ENCODE data around the gene PSENEN. TPM values are rescaled to one million over a fixed set of nuclear protein-coding genes. Genes with fewer than 3 reads are reported as not detected.

PSENEN gene
- polyA plus RNA-seq, 5 donors = 45.5 to 72.8 (median 52.3) TPM

DNA sequence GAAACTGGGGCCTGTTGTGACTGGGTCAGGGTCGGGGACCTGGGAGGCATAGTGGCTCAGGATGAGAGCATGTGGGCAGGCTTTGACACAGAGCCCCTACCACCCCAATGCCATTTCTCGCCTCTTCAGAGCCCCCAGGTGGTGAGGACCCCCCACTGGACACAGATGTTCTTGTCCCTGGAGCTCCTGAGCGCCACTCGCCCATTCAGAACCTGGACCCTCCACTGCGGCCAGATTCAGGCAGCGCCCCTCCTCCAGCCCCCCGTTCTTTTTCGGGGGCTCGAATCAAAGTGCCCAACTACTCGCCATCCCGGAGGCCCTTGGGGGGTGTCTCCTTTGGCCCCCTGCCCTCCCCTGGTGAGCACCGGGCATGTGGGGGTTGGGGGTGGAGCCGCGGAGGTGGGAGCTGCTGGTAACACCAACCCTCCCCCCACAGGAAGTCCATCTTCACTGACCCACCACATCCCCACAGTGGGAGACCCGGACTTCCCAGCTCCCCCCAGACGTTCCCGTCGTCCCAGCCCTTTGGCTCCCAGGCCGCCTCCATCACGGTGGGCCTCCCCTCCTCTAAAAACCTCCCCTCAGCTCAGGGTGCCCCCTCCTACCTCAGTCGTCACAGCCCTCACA lies 13.6 kb upstream of the PSENEN start:
- no peak for DNase-seq

DNA sequence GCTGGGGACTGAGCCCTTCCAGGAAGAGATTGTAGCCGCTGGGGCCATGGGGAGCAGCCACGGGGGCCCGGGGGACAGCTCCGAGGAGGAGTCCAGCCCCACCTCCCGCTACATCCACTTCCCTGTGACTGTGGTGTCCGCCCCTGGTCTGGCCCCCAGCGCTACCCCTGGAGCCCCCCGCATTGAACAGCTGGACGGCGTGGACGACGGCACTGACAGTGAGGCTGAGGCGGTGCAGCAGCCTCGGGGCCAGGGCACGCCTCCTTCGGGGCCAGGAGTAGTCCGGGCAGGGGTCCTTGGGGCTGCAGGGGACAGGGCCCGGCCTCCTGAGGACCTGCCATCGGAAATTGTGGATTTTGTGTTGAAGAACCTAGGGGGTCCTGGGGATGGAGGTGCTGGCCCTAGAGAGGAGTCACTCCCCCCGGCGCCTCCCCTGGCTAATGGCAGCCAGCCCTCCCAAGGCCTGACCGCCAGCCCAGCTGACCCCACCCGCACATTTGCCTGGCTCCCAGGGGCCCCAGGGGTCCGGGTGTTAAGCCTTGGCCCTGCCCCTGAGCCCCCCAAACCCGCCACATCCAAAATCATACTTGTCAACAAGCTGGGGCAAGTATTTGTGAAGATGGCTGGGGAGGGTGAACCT lies 12.8 kb upstream of the PSENEN start:
- no peak for DNase-seq

DNA sequence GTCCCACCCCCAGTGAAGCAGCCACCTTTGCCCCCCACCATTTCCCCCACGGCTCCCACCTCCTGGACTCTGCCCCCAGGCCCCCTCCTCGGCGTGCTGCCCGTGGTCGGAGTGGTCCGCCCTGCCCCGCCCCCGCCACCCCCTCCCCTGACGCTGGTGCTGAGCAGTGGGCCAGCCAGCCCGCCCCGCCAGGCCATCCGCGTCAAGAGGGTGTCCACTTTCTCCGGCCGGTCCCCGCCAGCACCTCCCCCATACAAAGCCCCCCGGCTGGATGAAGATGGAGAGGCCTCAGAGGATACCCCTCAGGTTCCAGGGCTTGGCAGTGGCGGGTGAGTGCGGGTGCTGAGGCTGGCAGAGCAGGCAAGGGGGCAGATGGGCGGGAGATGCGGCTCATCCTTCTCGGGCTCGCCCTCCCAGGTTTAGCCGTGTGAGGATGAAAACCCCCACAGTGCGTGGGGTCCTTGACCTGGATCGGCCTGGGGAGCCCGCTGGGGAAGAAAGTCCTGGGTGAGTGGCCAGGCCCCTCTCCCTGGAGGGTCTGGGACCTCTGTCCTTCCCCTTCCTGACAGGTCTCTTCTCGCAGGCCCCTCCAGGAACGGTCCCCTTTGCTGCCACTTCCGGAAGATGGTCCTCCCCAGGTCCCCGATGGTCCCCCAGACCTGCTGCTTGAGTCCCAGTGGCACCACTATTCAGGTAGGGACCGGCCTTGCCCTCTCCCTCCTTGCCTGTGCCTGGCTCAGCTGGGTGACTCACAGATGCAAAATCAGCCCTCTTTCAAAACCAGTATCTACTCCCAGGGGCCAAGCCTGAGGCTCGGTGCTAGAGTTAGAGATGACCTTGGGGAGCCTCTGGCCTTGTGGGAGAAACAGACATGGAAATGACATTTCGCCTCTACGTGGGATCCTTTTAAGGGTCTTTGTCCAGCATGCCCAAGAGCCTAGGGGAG lies 12.0 kb upstream of the PSENEN start:
- DNase-seq = no peak

DNA sequence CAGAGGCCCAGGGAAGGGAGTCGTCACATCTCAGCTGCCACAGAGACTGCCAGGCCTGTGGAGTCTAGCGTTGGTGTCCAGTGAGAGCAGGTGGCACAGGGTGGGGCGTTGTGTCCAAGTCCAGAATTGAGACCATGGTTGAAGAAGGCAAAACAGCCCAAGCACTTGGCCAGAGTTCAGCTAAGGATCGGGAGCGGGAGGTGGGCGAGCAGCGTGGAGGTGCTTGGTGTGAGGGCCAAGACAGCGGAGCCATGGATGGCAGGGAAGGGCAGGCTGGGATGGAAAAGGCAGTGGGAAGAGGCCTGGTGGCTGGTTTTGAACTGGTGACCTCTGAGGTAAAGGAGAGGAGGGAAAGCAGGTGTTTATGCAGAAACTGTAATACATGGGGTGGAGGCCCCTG lies 11.2 kb upstream of the PSENEN start:
- no peak for DNase-seq

DNA sequence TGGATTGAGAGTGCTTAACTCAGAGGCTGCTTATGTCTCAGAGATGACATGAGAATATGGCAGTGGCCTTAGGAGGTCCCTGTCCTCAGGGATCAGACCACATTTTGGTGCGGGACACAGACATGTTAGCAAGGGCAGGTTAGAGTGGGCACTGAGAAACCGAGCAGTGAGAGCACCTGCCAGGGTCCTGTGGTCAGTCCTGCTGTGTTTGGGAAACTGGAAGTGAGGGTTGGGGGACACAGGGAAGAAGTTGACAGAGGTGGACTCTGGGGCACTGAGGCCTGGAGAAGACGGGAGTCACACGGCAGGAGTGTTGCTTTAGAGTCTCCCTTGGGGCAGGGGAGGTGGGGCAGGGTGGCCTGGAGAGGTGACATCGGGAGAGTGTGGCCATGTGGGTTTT lies 10.6 kb upstream of the PSENEN start:
- no peak for DNase-seq

DNA sequence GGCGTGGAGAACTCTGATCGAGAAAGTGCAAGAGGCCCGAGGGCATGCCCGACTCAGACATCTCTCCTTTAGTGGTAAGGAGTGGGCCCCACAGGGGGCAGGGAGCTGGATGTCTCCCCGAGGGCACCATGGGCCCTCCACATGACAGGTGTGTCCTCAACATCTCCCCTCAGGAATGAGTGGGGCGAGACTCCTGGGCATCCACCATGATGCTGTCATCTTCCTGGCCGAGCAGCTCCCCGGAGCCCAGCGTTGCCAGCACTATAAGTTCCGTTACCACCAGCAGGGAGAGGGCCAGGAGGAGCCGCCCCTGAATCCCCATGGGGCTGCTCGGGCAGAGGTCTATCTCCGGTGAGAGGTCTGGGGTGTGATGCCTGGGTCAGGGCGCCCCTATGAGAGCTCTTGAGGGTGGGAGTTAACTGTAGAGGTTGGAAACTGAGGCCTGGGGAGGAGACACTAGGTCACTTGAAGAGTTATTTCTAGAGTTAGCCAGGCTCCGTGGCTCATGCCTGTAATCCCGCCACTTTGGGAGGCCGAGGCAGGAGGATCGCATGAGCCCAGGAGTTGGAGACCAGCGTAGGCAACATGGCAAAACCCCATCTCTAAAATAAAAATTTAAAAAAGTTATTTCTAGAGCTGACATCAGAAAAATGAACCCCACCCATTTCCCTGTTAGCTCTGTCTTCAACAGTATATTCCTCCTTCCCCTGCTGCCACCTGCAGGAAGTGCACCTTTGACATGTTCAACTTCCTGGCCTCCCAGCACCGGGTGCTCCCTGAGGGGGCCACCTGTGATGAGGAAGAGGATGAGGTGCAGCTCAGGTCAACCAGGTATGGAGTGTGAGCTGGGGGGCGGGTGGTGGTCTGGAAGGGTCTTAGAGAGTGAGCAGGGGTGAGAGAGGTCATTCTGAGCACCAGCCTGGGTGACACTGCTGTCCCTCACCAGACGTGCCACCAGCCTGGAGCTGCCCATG lies 8.3 kb upstream of the PSENEN start:
- no peak for DNase-seq

DNA sequence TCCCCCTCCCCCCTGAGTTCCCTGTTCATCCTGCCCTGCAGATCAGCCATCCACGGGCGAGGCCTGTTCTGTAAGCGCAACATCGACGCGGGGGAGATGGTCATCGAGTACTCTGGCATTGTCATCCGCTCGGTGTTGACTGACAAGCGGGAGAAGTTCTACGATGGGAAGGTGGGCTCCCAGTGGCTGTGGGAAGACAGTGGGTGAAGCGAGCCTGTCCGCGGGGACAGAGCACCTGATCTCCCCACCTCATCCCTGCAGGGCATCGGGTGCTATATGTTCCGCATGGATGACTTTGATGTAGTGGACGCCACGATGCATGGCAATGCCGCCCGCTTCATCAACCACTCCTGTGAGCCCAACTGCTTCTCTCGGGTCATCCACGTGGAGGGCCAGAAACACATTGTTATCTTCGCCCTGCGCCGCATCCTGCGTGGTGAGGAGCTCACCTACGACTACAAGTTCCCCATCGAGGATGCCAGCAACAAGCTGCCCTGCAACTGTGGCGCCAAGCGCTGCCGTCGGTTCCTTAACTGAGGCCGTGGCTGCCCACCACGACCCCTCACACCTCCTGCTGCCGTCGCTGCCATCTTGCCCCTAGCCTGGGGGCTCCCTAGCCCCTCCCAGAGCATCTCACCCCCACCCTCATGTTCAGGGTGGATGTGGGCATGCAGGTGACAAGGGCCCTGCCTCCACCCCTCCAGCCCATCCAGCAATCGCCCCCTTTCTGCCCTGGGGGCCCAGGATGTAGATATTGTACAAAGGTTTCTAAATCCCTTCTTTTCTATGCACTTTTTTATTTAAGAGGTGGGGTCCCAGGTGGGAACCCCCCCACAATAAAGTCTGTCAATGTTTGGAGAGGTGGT lies 7.2 kb upstream of the PSENEN start:
- no peak for DNase-seq

DNA sequence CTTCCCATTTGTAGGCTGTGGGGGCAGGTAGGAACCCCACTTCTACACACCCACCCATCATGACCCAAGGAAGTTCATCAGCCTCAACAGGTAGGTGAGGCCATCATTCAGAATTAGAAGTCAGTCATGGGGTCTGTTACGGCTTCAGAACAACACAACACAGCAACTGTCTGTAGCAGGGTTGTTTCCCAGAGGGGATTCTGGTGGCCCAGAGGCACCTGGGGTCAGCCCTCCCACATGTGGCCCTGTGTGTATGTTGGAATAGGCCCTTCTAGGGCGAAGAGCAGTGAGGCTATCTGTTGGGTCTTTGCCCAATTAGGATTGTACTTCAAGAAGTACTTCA lies 6.6 kb upstream of the PSENEN start:
- no peak for DNase-seq

DNA sequence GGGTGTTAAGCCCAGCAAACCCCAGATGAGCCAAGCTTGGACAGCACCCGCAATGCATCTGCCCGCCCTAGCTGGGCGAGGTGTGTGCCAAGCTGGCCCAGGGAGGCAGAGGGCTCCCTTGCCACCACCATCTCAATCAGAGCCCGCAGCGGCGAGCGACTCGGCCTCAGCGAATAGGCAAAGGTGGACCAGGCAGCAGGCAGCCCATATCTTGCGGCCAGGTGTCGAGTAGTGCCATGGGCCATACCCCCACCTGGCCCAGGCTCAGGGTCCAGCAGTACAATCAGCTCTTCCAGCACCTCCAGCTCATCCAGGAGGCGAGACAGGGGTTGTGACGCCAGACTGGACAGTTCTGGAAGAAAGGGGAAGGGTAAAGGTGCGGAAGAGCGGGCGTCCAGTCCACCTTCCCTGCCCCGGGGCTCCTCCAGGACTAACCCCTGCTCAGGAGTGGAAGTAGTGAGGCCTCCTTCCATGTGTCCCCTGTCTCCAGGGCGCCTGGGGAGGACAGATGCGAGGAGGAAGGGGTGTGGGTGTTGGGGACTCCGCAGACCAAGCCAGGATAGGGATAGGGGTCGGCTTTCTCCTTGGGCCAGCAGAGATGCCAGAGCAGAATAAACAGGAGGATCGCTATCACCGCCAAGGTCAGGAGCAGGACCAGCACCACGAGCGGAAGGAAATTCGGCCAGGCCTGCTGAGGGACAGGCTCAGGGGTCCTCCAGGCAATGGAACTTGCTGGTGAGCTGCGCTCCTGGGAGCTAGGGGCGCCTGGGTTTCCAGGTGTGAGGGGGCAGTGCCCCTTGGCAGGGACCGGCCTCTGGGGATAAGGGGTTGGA lies 6.0 kb upstream of the PSENEN start:
- DNase-seq = no peak

DNA sequence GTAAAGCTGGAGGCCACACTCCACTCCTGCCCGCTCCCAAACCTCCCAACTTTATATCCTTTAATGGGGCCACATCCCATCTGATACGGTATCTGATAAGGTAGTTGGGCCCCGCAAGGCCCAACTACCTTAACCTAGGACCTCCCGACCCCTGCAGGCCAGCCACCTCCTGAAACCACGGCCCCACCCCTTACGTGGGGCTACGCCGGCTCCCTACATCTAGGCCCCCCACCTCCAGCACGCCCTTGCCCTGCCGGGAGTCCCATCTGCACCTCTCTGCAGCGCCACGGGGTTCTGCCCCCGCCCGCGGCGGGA lies 5.4 kb upstream of the PSENEN start:
- no peak for DNase-seq

DNA sequence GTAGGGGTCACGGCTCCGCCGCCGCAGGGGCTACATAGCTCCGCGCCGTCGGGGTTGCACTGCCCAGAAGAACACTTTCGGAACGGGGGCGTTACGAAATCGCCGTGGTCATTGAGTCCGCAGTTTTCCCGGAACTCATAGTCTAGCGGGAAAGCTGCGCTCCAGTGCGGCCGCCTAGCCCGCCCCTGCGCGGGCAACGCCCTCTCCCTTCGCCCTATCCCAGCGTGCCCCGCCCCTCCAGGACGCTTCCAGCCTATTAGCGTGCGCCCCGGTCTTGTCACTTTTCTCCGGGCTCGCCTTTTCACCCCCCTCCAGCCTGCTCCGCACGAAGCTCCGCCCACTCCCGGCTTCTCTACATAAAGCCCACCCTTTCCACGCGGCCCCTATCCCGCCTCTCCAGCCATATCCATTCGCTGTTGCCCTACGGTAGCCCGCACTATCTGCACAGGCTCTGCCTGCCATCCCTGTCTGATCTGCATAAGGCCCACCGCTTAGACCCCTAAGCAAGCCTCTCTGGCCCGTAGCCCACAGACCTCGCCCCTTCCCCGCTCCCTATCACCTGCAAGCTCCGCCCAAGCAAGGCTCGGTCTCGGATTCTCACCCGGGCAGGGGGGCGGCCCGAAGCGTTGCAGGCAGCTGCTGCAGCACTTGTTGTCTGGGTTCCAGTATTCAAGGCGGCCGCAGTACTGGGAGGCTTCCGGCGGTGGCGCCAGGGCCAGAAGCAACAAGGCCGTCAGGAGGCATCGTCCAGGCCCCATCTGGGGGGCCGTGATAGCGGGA lies 4.8 kb upstream of the PSENEN start:
- peak; percentile 96 to 97 for DNase-seq

DNA sequence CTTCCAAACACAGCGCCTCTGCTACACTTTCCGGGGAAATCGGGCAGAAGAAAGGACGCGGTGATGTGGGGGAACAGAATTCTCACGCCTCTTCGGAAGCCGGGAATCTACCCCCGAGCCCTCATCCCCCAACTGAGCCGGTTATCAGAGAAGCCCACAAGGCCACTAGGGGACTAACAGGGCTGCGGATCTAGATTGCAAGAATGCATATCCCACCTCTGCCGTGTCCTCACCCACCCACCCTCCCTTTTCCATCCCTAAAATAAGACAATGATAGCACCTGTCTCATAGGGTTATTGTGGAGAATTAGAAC lies 4.3 kb upstream of the PSENEN start:
- DNase-seq = no peak

DNA sequence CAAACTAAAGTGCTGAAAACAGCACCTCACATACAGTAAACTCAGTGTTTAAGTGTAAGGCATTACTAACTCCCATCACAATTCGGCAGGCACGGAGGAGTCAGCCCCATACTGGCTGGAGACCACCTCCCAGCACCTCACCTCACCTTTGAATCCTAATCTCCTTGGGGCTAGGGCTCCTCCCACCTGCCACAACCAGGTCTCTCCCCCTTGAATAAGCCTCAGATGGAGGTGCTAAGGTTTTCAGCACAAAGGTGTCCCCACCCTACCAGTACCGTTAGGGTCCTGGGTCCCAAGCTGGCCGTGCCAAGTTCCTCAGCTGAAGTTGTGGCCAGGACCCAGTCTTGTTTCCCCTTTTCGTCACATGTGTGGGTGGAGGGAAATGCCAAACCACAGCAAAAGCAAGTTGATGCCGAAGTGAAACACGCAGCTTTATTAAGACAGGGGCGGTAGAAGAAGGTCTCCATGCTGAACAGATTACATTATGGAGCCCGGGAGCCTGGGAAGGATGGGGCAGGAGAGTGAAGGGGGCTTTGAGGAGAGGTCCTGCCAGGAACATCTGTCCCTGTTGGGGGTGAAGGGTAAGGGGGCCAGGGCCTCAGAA lies 3.2 kb upstream of the PSENEN start, which contains the start of gene IGFLR1:
Gene IGFLR1 (minus strand): TSS at position 332 of the 604 bp plus-strand sequence. CDS start 1,272 bp downstream, outside the sequence.
- DNase-seq = no peak

DNA sequence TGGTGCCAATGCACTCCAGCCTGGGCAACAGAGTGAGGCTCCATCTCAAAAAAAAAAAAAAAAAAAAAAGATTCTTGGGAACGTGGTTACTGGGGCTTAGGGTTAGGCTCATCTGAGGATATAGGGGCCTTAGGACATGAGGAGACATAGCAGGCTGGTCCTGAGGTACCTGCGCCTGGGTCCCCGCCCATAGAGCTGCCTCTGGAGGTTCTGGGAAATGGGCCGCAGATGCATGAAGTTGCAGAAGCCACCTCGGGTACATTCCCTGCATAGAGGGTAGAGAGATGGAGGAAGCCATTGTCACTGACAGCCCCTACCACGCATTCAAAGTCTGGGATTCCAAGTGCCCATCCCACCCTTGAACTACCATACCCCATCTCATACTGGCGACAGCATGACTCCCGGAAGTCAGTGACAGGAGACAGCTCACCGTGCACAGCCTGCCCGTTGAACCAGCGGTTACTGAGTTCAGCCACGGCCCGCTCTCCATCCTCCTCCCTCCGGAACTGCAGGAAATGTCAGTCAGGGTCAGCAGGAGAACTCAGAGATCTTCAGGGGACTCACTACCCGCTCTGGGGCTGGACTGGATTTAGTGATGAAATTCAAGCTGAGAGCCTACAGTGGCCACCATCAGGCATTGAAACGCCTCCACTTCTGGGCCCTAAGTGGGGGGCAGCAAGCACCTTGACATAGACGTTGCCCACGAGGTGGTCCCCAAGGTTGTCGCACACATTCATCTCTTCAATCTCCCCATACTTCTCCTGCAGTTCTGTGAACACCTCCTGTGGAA lies 1.6 kb upstream of the PSENEN start:
- DNase-seq = no peak

DNA sequence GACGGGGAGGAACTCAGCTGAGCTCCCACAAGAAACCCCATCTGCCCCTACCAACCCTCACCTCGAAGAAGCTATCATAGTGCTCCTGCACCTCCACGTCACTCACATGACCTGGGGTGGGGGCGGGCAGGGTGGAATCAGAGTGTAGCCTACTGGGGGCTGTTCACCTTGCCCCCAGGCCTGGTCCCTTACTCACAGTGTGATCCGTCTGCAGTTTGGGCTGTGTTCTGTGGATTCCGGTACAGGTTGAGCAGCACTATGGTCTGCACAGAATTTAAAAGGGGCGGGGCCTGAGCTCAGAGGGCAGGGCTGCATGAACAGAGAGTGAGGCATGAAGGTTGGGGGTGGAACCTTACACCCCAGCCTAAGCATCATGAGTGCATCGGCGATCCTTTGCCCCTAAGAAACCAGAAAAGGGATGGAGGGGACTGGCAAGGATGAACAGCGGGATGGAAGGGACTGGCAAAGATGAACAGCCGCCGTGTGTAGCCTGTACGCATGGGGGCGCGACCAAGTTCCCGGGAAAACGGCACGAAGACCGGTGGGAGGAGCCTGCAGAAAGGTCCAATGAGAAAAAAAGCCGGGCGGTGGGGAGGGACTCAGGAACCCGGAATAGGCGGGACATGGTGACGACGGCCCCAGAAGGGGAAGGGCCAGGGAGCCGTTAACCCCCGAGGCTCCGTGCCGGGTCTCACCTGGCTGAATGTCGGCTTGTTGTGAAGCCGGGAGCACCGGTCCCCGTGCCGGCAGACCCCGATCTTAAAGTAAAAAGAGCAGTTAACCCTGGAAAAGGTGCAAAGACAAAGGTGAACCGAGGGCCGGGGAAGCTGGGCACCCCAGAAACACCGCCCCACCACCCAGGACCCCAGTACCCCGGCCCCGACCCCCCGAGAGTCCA lies 772 bp upstream of the PSENEN start:
- peak; percentile 90 to 93 for DNase-seq

DNA sequence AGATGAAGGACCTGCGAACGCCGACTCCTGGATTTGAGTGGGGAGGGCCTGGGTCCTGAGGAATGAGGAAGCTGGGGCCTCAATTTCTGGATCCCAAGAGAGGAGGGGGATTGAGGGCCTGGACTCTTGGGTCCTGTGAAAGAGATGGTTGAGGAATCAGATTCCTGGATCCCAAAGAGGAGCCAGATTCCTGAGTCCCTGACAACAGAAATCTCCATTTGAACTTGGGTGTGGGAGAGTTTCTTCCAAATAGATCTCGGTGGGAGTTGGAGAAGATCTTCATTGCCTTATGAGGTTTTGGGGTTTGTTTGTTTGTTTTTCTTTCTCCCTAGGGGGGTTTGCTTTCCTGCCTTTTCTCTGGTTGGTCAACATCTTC lies 624 bp downstream of the PSENEN start:
- DNase-seq = no peak

DNA sequence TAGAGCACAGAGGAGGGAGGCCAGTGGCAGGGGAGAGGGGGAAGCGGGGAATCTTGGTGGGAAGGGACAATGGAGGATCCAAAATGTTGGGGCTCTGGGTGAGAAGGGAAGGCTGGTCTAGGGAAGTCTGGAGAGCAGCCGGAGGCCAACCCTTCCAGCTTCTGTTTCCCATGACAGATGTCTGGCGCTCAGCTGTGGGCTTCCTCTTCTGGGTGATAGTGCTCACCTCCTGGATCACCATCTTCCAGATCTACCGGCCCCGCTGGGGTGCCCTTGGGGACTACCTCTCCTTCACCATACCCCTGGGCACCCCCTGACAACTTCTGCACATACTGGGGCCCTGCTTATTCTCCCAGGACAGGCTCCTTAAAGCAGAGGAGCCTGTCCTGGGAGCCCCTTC lies 1.1 kb downstream of the PSENEN start:
- DNase-seq = no peak
